HG03280 (cell line): ENCODE measurements around the gene SWI5.
A peak's percentile ranks its signal among the peaks of the same experiment; 100 is the strongest.

Experiments
- ATAC-seq: cut with Tn5 transposase; IDR thresholded peaks from one replicate; pipeline ENCODE4 v1.9.1; 2021; ENCODE audit warnings: mild to moderate bottlenecking, moderate library complexity; ENCODE audit not compliant: unreplicated experiment

The SWI5 gene

GRCh38 chr9:128314697-128315096 is 38.6 kb downstream of the SWI5 start:
- no peak for ATAC-seq

DNA sequence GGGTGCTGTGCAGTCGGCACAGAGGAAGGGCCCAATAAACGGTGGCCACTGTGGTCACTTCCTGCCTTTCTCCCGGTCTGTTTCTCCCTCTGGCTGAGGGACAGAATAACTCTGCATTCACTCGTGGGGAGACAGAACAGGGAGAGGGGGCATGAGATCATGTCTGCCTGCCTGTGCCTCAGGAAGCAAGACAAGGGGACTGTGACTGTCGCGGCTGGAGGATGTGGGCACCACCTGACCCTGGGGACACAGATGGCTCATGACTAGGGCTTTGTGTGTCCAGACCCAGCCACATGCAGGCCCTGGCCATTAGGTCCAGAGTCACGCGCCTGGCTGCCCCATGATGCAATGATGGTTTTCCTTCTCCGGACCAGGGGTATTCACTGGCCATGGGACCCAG is 40.3 kb downstream of the SWI5 start:
- no peak for ATAC-seq

DNA sequence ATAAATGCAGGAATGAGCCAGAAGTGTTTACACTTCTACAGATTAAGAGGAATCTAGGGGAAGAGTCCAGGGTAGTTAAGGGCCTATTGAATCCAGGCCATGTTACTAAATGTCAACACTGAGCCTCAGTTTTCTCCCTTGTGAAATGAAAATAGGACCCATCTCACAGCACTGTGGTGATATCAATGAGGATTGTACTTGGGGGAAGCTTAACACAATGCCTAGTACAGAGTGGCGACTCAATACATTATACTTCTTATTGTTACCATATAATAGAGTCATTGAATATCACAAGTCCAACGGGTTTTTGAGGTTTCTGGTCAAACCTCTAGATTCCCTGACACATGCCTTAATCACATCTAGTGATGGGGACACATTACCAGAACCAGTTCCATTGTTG is 41.6 kb downstream of the SWI5 start:
- no peak for ATAC-seq

- no peak for ATAC-seq
Measured at GRCh38 chr9:128321343-128321742, 45.3 kb downstream of the SWI5 start.

GRCh38 chr9:128321879-128322403 is 45.9 kb downstream of the SWI5 start:
- ATAC-seq: peak; percentile 16

DNA sequence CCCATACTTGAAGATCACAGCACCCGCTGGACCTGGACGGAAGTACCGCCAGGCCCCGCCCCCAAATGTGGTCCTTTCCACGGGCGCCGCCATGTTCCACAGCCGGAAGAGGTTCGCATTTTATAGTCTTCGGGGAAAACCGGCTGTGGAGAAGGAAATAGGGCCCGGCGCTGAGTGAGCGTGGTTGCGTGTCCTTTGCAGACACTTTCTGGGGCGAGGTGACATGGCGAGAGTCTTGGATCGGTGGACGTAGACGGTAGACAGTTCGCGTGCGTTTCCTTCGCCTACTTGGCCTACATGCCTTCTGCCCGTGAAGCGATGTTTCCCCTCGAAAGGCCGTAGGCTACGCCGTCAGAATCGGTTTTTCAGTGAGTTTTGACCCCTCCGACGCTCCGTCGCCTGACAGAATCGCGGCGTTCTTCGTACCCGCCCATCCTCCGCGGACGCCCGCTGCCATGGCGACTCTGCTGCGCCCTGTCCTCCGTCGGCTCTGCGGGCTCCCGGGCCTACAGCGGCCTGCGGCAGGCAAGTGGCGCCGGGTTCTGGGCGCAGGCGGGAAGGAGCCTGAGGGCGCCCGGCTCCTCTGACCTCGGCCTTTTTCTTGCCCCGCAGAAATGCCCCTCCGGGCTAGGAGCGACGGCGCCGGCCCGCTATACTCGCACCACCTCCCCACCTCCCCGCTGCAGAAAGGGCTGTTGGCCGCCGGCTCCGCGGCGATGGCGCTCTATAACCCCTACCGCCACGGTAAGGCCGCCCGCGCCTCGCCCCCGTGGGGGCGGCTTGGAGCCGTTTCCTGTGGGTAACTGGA is 46.5 kb downstream of the SWI5 start, which contains the start of the genes COQ4 and TRUB2:
TSS of gene COQ4 (plus strand) at position 436 of the 808 bp plus-strand sequence. CDS start at position 456, 20 bp downstream.
TSS of gene TRUB2 (minus strand) at position 44 of the 808 bp plus-strand sequence. CDS start at position 5, 39 bp downstream.
- peak; percentile 73 for ATAC-seq

- no peak for ATAC-seq
Measured at GRCh38 chr9:128323212-128323730, 47.2 kb downstream of the SWI5 start.

- no peak for ATAC-seq
Measured at GRCh38 chr9:128323791-128324190, 47.7 kb downstream of the SWI5 start.

- ATAC-seq: no peak
Measured at GRCh38 chr9:128324401-128324800, 48.3 kb downstream of the SWI5 start.

DNA sequence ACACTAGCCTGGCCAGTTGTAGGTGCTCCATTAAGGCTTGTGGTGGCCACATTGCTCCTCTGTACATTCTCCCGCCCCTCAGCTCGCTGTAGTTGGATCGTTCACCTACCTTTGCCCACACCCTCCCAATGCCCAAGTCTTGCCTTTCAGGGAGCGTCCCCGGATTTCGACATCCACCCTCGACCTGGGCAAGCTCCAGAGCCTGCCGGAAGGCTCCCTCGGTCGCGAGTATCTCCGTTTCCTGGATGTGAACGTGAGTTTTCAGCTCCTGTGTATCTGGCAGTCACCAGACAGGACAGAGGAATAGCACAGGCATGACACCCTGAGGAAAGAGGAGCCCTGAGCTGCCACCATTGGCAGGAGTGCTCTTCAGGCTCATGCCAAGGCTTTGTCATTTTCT is 49.6 kb downstream of the SWI5 start:
- ATAC-seq: no peak

DNA sequence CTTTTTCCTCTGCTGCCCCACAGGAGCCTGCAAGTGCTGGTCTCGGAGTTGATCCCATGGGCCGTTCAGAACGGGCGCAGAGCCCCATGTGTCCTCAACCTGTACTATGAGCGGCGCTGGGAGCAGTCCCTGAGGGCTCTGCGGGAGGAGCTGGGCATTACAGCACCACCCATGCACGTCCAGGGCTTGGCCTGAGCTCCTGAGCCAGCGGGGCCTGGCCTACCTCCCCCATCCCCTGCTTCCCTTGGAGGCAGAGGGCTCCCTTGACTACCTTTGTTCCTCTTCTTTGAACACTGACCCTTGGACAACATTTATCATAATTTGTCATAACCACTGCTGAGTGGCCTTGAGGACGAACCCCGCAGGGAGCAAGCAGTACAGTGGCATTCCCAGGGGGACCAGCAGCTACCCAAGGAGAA is 57.4 kb downstream of the SWI5 start:
- ATAC-seq: no peak

DNA sequence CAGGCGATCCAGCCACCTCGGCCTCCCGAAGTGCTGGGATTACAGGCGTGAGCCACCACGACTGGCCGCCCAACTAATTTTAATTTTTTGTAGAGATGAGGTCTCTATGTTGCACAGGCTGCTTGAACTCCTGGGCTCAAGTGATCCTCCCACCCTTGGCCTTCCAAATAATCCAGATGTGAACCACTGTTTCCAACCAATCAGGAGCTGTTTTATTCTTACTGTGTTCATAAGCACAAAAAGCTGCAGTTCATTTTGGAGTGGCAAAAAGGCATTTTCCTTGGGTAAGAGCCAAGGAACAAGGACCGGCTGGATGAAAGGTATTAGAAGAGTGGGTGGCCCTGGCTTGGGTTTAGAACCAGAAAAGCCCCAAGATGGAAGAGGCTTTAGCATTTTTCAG is 59.1 kb downstream of the SWI5 start:
- ATAC-seq: no peak

DNA sequence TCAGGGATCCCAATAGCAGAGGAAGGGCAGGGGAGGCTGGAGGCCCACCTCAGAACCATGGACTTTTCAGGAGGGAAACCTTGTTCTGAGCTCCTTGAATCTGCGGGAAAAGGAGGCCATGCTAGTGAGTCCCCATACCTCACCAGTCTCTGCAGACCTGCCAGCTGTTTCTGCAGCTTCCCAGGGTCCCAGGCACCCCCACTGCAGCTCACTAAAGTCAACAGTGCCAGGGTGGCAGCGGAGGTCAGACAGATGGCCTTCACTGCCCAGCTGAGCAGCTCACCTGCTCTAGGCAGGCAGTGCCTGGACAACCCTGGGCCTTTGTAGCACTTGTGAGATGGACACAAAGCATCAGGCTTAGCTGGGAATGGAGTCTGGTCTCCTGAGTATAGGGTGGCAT is 59.8 kb downstream of the SWI5 start:
- ATAC-seq: no peak

DNA sequence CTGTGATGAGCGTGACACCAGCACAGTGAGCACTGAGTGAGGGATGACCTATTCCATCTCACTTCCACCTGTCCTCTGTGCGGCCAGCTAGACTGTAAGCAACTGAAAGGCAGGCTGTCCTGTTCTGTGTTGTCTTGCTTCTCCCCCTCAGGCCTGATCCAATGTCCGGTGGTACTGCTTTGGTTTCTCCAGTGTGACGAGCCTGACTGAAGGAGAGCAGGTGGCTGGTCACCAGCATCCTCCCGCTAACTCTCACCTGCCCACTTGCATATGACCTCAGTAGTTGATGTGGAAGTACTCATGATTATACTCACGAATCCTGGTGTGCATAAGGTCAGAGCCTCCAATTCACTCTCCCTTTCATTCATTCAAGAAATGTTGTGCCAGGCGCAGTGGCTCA is 61.9 kb downstream of the SWI5 start:
- ATAC-seq: no peak
